Tibial artery (tissue), 4 donors: Measurements from ENCODE around the gene TNFSF15.

ENCODE experiments used
- DNase-seq, 2 donors: peaks; one replicate each; pipeline ENCODE4 v3.0.0-alpha.2; 2019
- H3K27ac ChIP-seq, 2 donors: fragments of 200-600 bp; sonication (generic) in 1 of 2; 1 replicate in 1 of 2; 2 replicates in 1 of 2; pipeline ENCODE4 v1.5.1; 2018 to 2019; ENCODE audit warnings: mild to moderate bottlenecking in 1 of 2
- H3K27me3 ChIP-seq, 2 donors: fragments of 200-600 bp; sonication (generic) in 1 of 2; one replicate each; pipeline versions ENCODE4 v1.5.1 to v1.6.0; 2016 to 2019
- H3K36me3 ChIP-seq, 3 donors: fragments of 200-600 bp; sonication (generic) in 2 of 3; one replicate each; pipeline ENCODE4 v1.5.1; 2016 to 2019; ENCODE audit warnings: mild to moderate bottlenecking in 2 of 3
- H3K4me1 ChIP-seq, 4 donors: fragments of 200-600 bp; sonication (generic) in 2 of 4; 1 replicate in 3 of 4; 2 replicates in 1 of 4; pipeline ENCODE4 v1.5.1; 2016 to 2019
- H3K4me3 ChIP-seq, 2 donors: fragments of 200-600 bp; sonication (generic) in 1 of 2; 1 replicate in 1 of 2; 2 replicates in 1 of 2; pipeline ENCODE4 v1.5.1; 2018 to 2019; ENCODE audit warnings: mild to moderate bottlenecking in 2 of 2
- H3K9me3 ChIP-seq, 3 donors: fragments of 200-600 bp; sonication (generic) in 1 of 3; one replicate each; pipeline ENCODE4 v1.5.1; 2016 to 2019
- intact Hi-C: fragments of 100-400 bp; cut with DNase I; formaldehyde crosslinking; loops from one replicate; pipeline ENCODE4 v1.15.0; 2023; ENCODE audit warnings: low total_unique reads
- TF ChIP-seq, protein P1 (sequence below), 2 experiments: fragments of 200-600 bp in 1 of 2; fragments of 450-650 bp in 1 of 2; IDR thresholded peaks; one replicate each; pipeline ENCODE4 v1.5.1; 2017 to 2019; ENCODE audit warnings: antibody characterized with exemption in 2 of 2, mild to moderate bottlenecking in 1 of 2, moderate library complexity in 1 of 2

The TNFSF15 gene

DNA sequence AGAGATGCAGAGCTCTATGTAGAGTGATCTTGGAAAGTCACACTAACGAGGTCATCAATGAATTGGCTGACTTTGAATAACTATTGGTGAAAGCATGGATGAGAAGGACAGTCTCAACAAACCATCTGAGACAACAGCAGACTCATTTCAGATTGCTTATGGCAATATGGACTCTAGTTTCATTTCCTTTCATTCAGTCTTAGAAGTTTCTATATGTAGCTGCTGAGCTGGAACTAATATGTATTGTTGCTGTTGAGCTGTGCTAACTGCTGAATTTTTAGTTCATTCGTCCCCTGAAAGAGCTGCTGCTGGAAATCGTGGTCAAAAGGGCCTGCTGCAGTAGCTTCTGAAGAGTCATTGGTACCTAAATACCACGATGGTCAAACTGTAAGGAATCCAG lies 31.3 kb downstream of the TNFSF15 start:
- intact Hi-C loops = no loop called here
- Histone ChIP-seq H3K9me3 (no peaks in the 10 kb centered on the region), H3K36me3 (no peaks in the 10 kb centered on the region), H3K27ac (no peak overlapping the region), H3K4me3 (no peak overlapping the region), H3K4me1 (peaks cover 0 to 18% (median 10%) of the 10 kb centered on the region in 4 donors), H3K27me3 (no peaks in the 10 kb centered on the region)
- DNase-seq = no peak
- TF ChIP-seq, protein P1, sequence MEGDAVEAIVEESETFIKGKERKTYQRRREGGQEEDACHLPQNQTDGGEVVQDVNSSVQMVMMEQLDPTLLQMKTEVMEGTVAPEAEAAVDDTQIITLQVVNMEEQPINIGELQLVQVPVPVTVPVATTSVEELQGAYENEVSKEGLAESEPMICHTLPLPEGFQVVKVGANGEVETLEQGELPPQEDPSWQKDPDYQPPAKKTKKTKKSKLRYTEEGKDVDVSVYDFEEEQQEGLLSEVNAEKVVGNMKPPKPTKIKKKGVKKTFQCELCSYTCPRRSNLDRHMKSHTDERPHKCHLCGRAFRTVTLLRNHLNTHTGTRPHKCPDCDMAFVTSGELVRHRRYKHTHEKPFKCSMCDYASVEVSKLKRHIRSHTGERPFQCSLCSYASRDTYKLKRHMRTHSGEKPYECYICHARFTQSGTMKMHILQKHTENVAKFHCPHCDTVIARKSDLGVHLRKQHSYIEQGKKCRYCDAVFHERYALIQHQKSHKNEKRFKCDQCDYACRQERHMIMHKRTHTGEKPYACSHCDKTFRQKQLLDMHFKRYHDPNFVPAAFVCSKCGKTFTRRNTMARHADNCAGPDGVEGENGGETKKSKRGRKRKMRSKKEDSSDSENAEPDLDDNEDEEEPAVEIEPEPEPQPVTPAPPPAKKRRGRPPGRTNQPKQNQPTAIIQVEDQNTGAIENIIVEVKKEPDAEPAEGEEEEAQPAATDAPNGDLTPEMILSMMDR (IDR thresholded peaks at IDR 0.05) = no peak

DNA sequence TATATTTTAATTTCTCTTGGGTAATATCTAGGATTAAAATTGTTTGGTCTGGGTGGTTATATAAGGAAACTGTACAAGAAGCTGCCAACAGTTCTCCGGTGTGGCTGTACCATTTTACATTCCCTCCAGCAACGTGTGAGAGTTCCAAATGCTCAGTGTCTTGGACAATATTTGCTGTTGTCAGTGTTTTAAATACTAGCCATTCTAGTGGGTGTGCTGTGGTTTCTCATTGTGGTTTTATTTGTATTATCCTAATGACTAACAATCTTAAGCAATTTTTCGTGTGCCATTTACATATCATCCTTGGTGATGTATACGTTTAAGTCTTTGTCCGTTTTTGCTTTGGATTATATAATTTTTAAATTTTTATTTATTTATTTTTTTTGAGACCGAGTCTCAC lies 34.0 kb downstream of the TNFSF15 start:
- no peak overlapping the region for H3K27ac ChIP-seq
- H3K9me3 ChIP-seq = no peaks in the 10 kb centered on the region
- no peak overlapping the region for H3K4me3 ChIP-seq
- H3K27me3 ChIP-seq = peaks cover 0 to 4% of the 10 kb centered on the region in 2 donors
- H3K4me1 ChIP-seq = no peaks in the 10 kb centered on the region
- DNase-seq = no peak
- intact Hi-C loops = no loop called here
- TF ChIP-seq, protein P1 (IDR thresholded peaks at IDR 0.05) = no peak
- no peaks in the 10 kb centered on the region for H3K36me3 ChIP-seq

DNA sequence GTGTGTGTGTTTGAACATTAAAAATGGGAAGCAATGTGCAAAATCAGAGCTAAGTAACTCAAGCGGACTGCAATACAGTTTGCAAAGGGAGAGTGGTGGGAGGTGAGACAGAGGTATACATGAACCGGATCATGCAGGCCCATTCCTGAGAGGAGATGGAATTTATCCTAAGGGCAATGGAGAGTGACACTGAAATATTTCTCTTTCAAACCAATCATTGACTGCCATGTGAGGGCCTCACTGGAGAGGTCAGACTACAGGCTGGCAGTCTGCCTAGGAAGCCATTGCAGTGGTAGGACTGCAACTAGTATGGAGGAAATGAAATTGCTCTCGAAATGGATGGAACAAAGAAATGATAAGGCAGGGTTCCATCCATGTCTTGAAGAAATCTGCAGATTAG lies 34.8 kb downstream of the TNFSF15 start:
- DNase-seq = no peak
- Histone ChIP-seq H3K27ac (no peak overlapping the region), H3K4me3 (no peak overlapping the region), H3K36me3 (no peaks in the 10 kb centered on the region), H3K9me3 (no peaks in the 10 kb centered on the region), H3K27me3 (peaks cover 0 to 5% of the 10 kb centered on the region in 2 donors), H3K4me1 (no peaks in the 10 kb centered on the region)
- intact Hi-C loops = no loop called here
- TF ChIP-seq, protein P1 (IDR thresholded peaks at IDR 0.05) = no peak

DNA sequence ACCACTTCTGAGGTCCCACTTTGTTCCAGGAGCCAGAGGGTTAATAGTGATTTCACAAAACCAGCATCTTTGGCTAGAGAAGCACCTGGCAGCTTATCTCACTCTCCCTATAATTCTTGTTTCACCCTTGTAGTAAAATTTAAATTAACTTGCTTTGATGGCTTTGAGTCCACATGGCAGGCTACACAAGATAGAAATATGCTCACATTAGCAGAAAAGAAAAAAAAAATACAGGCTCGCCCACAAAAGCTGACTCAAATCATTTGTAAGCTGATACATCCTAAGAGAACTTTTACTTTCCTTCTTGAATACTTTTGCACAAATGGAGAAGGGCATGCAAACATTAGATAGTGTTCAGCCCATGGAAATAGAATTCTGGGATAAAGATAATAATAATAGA lies 36.2 kb downstream of the TNFSF15 start:
- intact Hi-C loops = no loop called here
- no peak for DNase-seq
- TF ChIP-seq, protein P1 (IDR thresholded peaks at IDR 0.05) = no peak
- no peaks in the 10 kb centered on the region for H3K4me1 ChIP-seq
- no peaks in the 10 kb centered on the region for H3K36me3 ChIP-seq
- no peak overlapping the region for H3K27ac ChIP-seq
- H3K27me3 ChIP-seq = peaks cover 0 to 5% of the 10 kb centered on the region in 2 donors
- no peaks in the 10 kb centered on the region for H3K9me3 ChIP-seq
- no peak overlapping the region for H3K4me3 ChIP-seq

DNA sequence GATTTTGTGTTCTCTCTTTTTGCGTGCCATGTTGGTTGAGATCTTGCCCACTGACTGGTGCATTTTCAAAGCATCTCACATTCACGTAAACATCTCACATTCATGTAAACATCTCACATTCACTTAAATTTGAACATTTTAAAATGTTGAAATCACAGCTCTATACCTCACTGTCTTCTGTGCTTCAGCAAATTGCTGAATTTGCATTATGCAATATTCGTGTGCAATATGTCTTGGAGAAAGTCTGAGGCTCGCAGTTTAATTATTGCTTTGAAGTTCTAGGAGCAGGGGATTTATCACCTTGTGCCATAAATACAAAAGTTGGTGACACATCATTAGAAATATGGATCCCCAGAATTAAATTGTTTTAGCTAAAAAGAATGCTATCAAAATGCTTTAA lies 42.6 kb downstream of the TNFSF15 start:
- no peak for DNase-seq

More for the DNA sequence above, 42.6 kb downstream of the TNFSF15 start:
- TF ChIP-seq, protein P1 (IDR thresholded peaks at IDR 0.05) = no peak
- intact Hi-C loops = no loop called here
- no peak overlapping the region for H3K4me3 ChIP-seq
- H3K27me3 ChIP-seq = peaks cover 0 to 5% of the 10 kb centered on the region in 2 donors
- no peak overlapping the region for H3K27ac ChIP-seq
- H3K36me3 ChIP-seq = no peaks in the 10 kb centered on the region
- H3K9me3 ChIP-seq = no peaks in the 10 kb centered on the region
- H3K4me1 ChIP-seq = no peaks in the 10 kb centered on the region
